Hepatocyte (in vitro differentiated cells): ENCODE results near the gene SLC22A23. TPM values are rescaled to one million over a fixed set of nuclear protein-coding genes. Genes with fewer than 3 reads are reported as not detected.
A peak's percentile ranks its signal among the peaks of the same experiment; 100 is the strongest.

ENCODE experiments used
- DNase-seq: peaks from one replicate; pipeline ENCODE4 v3.0.0-alpha.2; 2016; ENCODE audit warnings: low spot score
- H2AFZ ChIP-seq: fragments of 200-600 bp; sonication (generic); 2 replicates; pipeline ENCODE4 v1.6.0; 2016; ENCODE audit warnings: antibody characterized with exemption, mild to moderate bottlenecking
- H3K27ac ChIP-seq: fragments of 200-600 bp; sonication (generic); 2 replicates; pipeline ENCODE4 v1.5.1; 2016; ENCODE audit warnings: mild to moderate bottlenecking
- H3K27me3 ChIP-seq: fragments of 200-600 bp; sonication (generic); 2 replicates; pipeline ENCODE4 v1.6.1; 2016
- H3K36me3 ChIP-seq: fragments of 200-600 bp; sonication (generic); replicated peaks from 2 replicates; pipeline ENCODE4 v1.5.1; 2016; ENCODE audit warnings: low read depth; ENCODE audit not compliant: insufficient read depth
- H3K4me1 ChIP-seq: fragments of 200-600 bp; sonication (generic); 2 replicates; pipeline ENCODE4 v1.5.1; 2016; ENCODE audit warnings: mild to moderate bottlenecking, moderate library complexity; ENCODE audit not compliant: insufficient read depth
- H3K4me2 ChIP-seq: fragments of 200-600 bp; sonication (generic); 2 replicates; pipeline ENCODE4 v1.6.0; 2016
- H3K4me3 ChIP-seq: fragments of 200-600 bp; sonication (generic); 2 replicates; pipeline ENCODE4 v1.5.1; 2016; ENCODE audit warnings: mild to moderate bottlenecking
- H3K79me2 ChIP-seq: fragments of 200-600 bp; sonication (generic); 2 replicates; pipeline ENCODE4 v1.6.0; 2017; ENCODE audit warnings: mild to moderate bottlenecking
- H3K9me2 ChIP-seq: fragments of 200-600 bp; sonication (generic); replicated peaks from 2 replicates; pipeline ENCODE4 v1.6.0; 2017; ENCODE audit warnings: mild to moderate bottlenecking; ENCODE audit not compliant: insufficient read depth
- H3K9me3 ChIP-seq: fragments of 200-600 bp; sonication (generic); 2 replicates; pipeline ENCODE4 v1.5.1; 2016; ENCODE audit warnings: low read depth, mild to moderate bottlenecking
- H4K20me1 ChIP-seq: fragments of 200-600 bp; sonication (generic); 2 replicates; pipeline ENCODE4 v1.6.0; 2016; ENCODE audit warnings: mild to moderate bottlenecking; ENCODE audit not compliant: insufficient read depth, poor library complexity, severe bottlenecking
- CTCF ChIP-seq: fragments of 200-600 bp; sonication (generic); IDR thresholded peaks from 2 replicates; pipeline ENCODE4 v1.5.1; 2016; ENCODE audit warnings: antibody characterized with exemption, mild to moderate bottlenecking; ENCODE audit not compliant: poor library complexity
- EZH2 ChIP-seq: fragments of 200-600 bp; sonication (generic); IDR thresholded peaks from 2 replicates; pipeline ENCODE4 v1.6.1; 2016; ENCODE audit warnings: antibody characterized with exemption, mild to moderate bottlenecking, borderline replicate concordance
- EZH2phosphoT487 ChIP-seq: fragments of 200-600 bp; sonication (generic); IDR thresholded peaks from one replicate; pipeline ENCODE4 v1.6.1; 2018; ENCODE audit warnings: antibody characterized with exemption, mild to moderate bottlenecking, low read depth, moderate library complexity; ENCODE audit not compliant: unreplicated experiment, severe bottlenecking
- WGBS: methylation state at CpG from one replicate; pipeline ENCODE4 v1.1.6; 2016; ENCODE audit warnings: low lambda C conversion rate; ENCODE audit errors: missing lambda C conversion rate; 5-methylcytosine and 5-hydroxymethylcytosine counted together
- polyA plus RNA-seq: library from polyadenylated mRNA; unstranded; fragments of >200 nt; fragmentation: Nextera tagmentation; extraction: Ambion mirVana; gene quantifications from 2 replicates; pipeline ENCODE4 v1.2.1, GENCODE V29; 2016
- total RNA-seq: library from RNA; depleted of rRNA; stranded (reverse); fragments of >200 nt; gene quantifications from 2 replicates; pipeline ENCODE4 v1.2.3, GENCODE V29; 2014

SLC22A23 gene
- total and polyA plus RNA-seq, 2 experiments from 2014 or later, result 14.3 to 14.8 TPM

- DNase-seq, result no peak
- TF ChIP-seq EZH2phosphoT487 (no peak), EZH2 (no peak), CTCF (no peak)
These were observed 206.6 kb downstream of the SLC22A23 start for GRCh38 chr6:3250231-3250675.

GRCh38 chr6:3249821-3250220, 207.0 kb downstream of the SLC22A23 start:
- Histone ChIP-seq H2AFZ (no peak overlapping the region), H3K4me1 (peaks cover 14% of the 10 kb centered on the region), H3K4me3 (no peak overlapping the region)

More at GRCh38 chr6:3250231-3250675, 206.6 kb downstream of the SLC22A23 start:
- peaks cover 14% of the 10 kb centered on the region for H3K4me1 ChIP-seq
- no peak overlapping the region for H3K4me3 ChIP-seq
- no peaks in the 10 kb centered on the region for H3K27me3 ChIP-seq
- no peaks in the 10 kb centered on the region for H4K20me1 ChIP-seq
- H3K36me3 ChIP-seq, result no peaks in the 10 kb centered on the region
- no peak overlapping the region for H2AFZ ChIP-seq
- H3K27ac ChIP-seq, result no peak overlapping the region
- no peak overlapping the region for H3K4me2 ChIP-seq
- H3K9me3 ChIP-seq, result no peaks in the 10 kb centered on the region
- no peaks in the 10 kb centered on the region for H3K9me2 ChIP-seq
- 86% methylated on average over 9 of the region's 9 CpGs for WGBS
- H3K79me2 ChIP-seq, result no peaks in the 10 kb centered on the region

GRCh38 chr6:3247255-3248146, 209.3 kb downstream of the SLC22A23 start:
- Histone ChIP-seq H3K9me3 (no peaks in the 10 kb centered on the region), H3K4me1 (peaks cover 14% of the 10 kb centered on the region), H3K27ac (peak overlapping the region; percentile 78), H3K4me2 (peak overlapping the region; percentile 70), H2AFZ (peak overlapping the region; percentile 65), H3K27me3 (no peaks in the 10 kb centered on the region), H3K36me3 (no peaks in the 10 kb centered on the region), H3K9me2 (no peaks in the 10 kb centered on the region), H3K4me3 (no peak overlapping the region), H4K20me1 (no peaks in the 10 kb centered on the region), H3K79me2 (no peaks in the 10 kb centered on the region)
- peak; percentile 87 for DNase-seq
- no peak for TF ChIP-seq CTCF
- no peak for TF ChIP-seq EZH2
- TF ChIP-seq EZH2phosphoT487, result no peak
- WGBS, result 32% methylated on average over 36 of the region's 36 CpGs

More at GRCh38 chr6:3249821-3250220, 207.0 kb downstream of the SLC22A23 start:
- Histone ChIP-seq H3K9me2 (no peaks in the 10 kb centered on the region), H4K20me1 (no peaks in the 10 kb centered on the region), H3K36me3 (no peaks in the 10 kb centered on the region), H3K9me3 (no peaks in the 10 kb centered on the region), H3K79me2 (no peaks in the 10 kb centered on the region), H3K4me2 (no peak overlapping the region), H3K27me3 (no peaks in the 10 kb centered on the region), H3K27ac (no peak overlapping the region)
- no peak for DNase-seq
- 92% methylated on average over 3 of the region's 3 CpGs for WGBS
- TF ChIP-seq CTCF (no peak), EZH2 (no peak), EZH2phosphoT487 (no peak)
